HEK293 (cell line): ENCODE measurements around the gene RIPOR3.

Source experiments
- CTCF ChIA-PET: fragments of 350-600 bp; formaldehyde crosslinking; extraction: SDS; loops from one replicate; lab custom pipeline; 2021; ENCODE audit warnings: antibody characterized with exemption; lab: Yijun Ruan, JAX
- POLR2A ChIA-PET: fragments of 300-600 bp; formaldehyde crosslinking; extraction: SDS; loops from one replicate; lab custom pipeline; 2020; ENCODE audit warnings: antibody characterized with exemption, inconsistent platforms; lab: Yijun Ruan, JAX
- H3K27ac ChIP-seq: fragments of 200-500 bp; sonication (Bioruptor generic); 2 replicates; pipeline ENCODE4 v1.5.1; 2014; ENCODE audit warnings: low read depth, low read length, control low read depth, inconsistent platforms; ENCODE audit errors: extremely low read depth
- H3K36me3 ChIP-seq, 2 experiments: fragments of 200-500 bp in 1 of 2; sonication (Bioruptor generic) in 1 of 2; 1 replicate in 1 of 2; 2 replicates in 1 of 2; pipeline ENCODE4 v1.5.1; 2014 to 2017; ENCODE audit warnings: inconsistent platforms in 2 of 2, low read length in 2 of 2; ENCODE audit not compliant: control insufficient read depth in 2 of 2, insufficient read depth in 1 of 2
- H3K4me1 ChIP-seq: fragments of 200-500 bp; sonication (Bioruptor generic); 2 replicates; pipeline ENCODE4 v1.5.1; 2014; ENCODE audit warnings: mild to moderate bottlenecking, low read length, inconsistent platforms; ENCODE audit not compliant: control insufficient read depth, insufficient read depth
- H3K4me3 ChIP-seq: 2 replicates; pipeline ENCODE4 v1.5.1; 2011; ENCODE audit warnings: low read depth, mild to moderate bottlenecking, control low read depth, low read length, moderate library complexity
- H3K9me3 ChIP-seq: fragments of 200-500 bp; sonication (Bioruptor generic); 2 replicates; pipeline ENCODE4 v1.5.1; 2014; ENCODE audit warnings: low read depth, low read length, inconsistent platforms; ENCODE audit not compliant: control insufficient read depth, insufficient read depth
- HIC1 ChIP-seq: fragments of 450-650 bp; formaldehyde crosslinking; IDR thresholded peaks from 2 replicates; pipeline ENCODE4 v1.5.1; 2016; ENCODE audit warnings: missing biosample characterization, missing genetic modification characterization
- INSM2 ChIP-seq: fragments of 450-650 bp; formaldehyde crosslinking; IDR thresholded peaks from 2 replicates; pipeline ENCODE4 v1.5.1; 2016; ENCODE audit warnings: missing biosample characterization, missing genetic modification characterization
- PATZ1 ChIP-seq: fragments of 450-650 bp; formaldehyde crosslinking; IDR thresholded peaks from 2 replicates; pipeline ENCODE4 v1.5.1; 2016; ENCODE audit warnings: missing biosample characterization, missing genetic modification characterization
- SCRT2 ChIP-seq: fragments of 450-650 bp; formaldehyde crosslinking; IDR thresholded peaks from 2 replicates; pipeline ENCODE4 v1.5.1; 2016; ENCODE audit warnings: missing biosample characterization, missing genetic modification characterization
- TRIM28 ChIP-seq: IDR thresholded peaks from 2 replicates; pipeline ENCODE4 v1.6.1; 2011; ENCODE audit warnings: low read length, control low read depth, borderline replicate concordance
- TSHZ1 ChIP-seq: fragments of 450-650 bp; formaldehyde crosslinking; IDR thresholded peaks from 2 replicates; pipeline ENCODE4 v1.5.1; 2016; ENCODE audit warnings: missing biosample characterization, missing genetic modification characterization, borderline replicate concordance
- ZBTB20 ChIP-seq: fragments of 450-650 bp; formaldehyde crosslinking; IDR thresholded peaks from 2 replicates; pipeline ENCODE4 v1.5.1; 2016; ENCODE audit warnings: missing biosample characterization, missing genetic modification characterization
- ZBTB26 ChIP-seq: fragments of 450-650 bp; formaldehyde crosslinking; optimal IDR thresholded peaks from 2 replicates; pipeline ENCODE3; 2016; ENCODE audit warnings: missing biosample characterization, mild to moderate bottlenecking, missing genetic modification characterization
- ZNF501 ChIP-seq: fragments of 450-650 bp; formaldehyde crosslinking; IDR thresholded peaks from 2 replicates; pipeline ENCODE4 v1.5.1; 2016; ENCODE audit warnings: missing biosample characterization, missing genetic modification characterization
- ZNF558 ChIP-seq: fragments of 450-650 bp; formaldehyde crosslinking; IDR thresholded peaks from 2 replicates; pipeline ENCODE4 v1.5.1; 2016; ENCODE audit warnings: missing biosample characterization, missing genetic modification characterization
- ZNF561 ChIP-seq: fragments of 450-650 bp; IDR thresholded peaks from 2 replicates; pipeline ENCODE4 v1.5.1; 2018; ENCODE audit warnings: missing biosample characterization, missing genetic modification characterization, borderline replicate concordance
- ZNF76 ChIP-seq: fragments of 450-650 bp; formaldehyde crosslinking; IDR thresholded peaks from 2 replicates; pipeline ENCODE4; 2016; ENCODE audit warnings: low read depth, missing biosample characterization, missing genetic modification characterization, borderline replicate concordance

The RIPOR3 gene

GRCh38 chr20:50730765-50731054, 39.4 kb upstream of the RIPOR3 start (continued):
- TF ChIP-seq INSM2 (tag by site-specific recombination), result no peak
- TF ChIP-seq ZNF561, result peak; percentile 21; the same call in 1 of the 2 replicates
- no peak for TF ChIP-seq TRIM28
- TF ChIP-seq TSHZ1 (tag by site-specific recombination), result no peak
- no peak for TF ChIP-seq PATZ1
- TF ChIP-seq ZNF558 (tag by site-specific recombination), result no peak
- TF ChIP-seq ZNF76 (tag by site-specific recombination), result 0 out of 2 replicates have a peak, but pooled peaks have one; percentile 13

GRCh38 chr20:50729901-50730764, 38.8 kb upstream of the RIPOR3 start:
- peak overlapping the region; percentile 44; the same call in 1 of the 2 replicates for H3K27ac ChIP-seq
- H3K4me3 ChIP-seq, result peak overlapping the region; percentile 51
- H3K9me3 ChIP-seq, result no peaks in the 10 kb centered on the region
- peak; percentile 44; the same call in 1 of the 2 replicates for TF ChIP-seq ZNF501 (tag by site-specific recombination)
- no peak for TF ChIP-seq ZBTB26 (tag by site-specific recombination)
- 0 out of 2 replicates have a peak, but pooled peaks have one; percentile 25 for TF ChIP-seq HIC1 (tag by site-specific recombination)
- peak; percentile 53 for TF ChIP-seq SCRT2
- TF ChIP-seq ZBTB20, result peak; percentile 17; the same call in 1 of the 2 replicates
- ChIA-PET CTCF (interaction anchor here (0.6 to 1.5 kb wide), 3 partner anchors 19 to 460 kb away, joined by 3 to 7 read pairs (median 4); no protein-coding TSS in a partner anchor), POLR2A (interaction anchor here (0.7 to 1.2 kb wide), 3 partner anchors 14 to 17 kb away, joined by 3 to 4 read pairs (median 4); no protein-coding TSS in a partner anchor)
- H3K4me1 ChIP-seq, result peaks cover 5% of the 10 kb centered on the region
- H3K36me3 ChIP-seq, result peaks cover 3 to 4% of the 10 kb centered on the region in 2 experiments; a peak in 2 of 3 replicates
